ENCODE measurements around the gene IFITM2.

The IFITM2 gene
- 1.9 to 18.1 (median 3.7) reads per million in 17 experiments for total RNA-seq

DNA sequence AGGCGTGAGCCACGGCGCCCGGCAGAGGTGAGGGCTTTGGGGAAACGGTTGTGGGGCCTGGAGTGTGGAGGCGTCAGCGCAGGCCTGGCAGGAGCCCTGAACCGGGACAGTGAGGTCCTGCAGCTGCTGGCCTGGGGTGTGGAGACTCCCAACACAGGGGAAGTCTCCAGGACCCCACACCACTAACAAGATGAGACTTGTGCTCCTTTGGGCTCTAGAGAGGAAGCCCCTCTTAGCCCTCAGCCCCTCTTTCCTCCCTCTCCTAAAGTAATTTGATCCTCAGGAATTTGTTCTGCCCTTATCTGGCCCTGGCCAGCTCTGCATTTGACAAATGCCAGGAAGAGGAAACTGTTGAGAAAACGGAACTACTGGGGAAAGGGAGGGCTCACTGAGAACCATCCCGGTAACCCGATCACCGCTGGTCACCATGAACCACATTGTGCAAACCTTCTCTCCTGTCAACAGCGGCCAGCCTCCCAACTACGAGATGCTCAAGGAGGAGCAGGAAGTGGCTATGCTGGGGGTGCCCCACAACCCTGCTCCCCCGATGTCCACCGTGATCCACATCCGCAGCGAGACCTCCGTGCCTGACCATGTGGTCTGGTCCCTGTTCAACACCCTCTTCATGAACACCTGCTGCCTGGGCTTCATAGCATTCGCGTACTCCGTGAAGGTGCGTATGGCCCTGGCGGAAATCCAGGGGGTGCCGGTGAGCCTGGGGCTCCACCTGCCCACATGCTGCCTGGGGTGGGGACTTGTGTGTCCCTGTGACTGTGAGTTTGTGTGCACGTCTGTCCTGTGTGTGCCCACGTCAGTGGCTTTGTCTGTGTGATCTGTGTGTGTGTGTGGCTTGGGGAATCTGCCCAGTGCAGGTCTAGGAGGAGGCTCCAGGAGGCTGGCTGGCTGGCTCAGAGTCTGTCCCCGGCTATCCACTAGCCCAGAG is at the start of gene IFITM2:
Gene IFITM2 (plus strand): TSS at position 51 of the 943 bp plus-strand sequence. CDS start 377 bp downstream, at position 428.
- peak; percentile 80 to 87 (median 82) for DNase-seq

- no peak for DNase-seq
Observed at GRCh38 chr11:259413-259812, 48.2 kb upstream of the IFITM2 start.

DNA sequence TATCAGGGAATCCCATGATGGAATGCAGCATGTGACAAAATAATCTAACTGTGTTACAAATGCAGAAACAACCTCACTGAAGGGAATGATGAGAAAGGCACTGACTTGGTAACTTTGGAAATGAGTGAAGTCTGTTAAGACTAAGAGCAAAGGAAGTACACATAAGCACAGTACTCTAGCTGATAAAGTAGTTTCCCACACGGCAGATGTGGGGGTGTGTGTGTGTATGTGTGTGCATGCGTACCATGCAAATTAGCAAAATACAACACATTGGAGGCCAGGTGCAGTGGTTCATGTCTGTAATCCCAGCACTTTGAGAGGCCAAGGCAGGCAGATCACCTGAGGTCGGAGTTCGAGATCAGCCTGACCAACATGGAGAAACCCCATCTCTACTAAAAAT is 46.0 kb upstream of the IFITM2 start:
- no peak for DNase-seq

- peak; percentile 20 to 72 (median 58) for DNase-seq
Observed at GRCh38 chr11:266676-267439, 40.8 kb upstream of the IFITM2 start.

GRCh38 chr11:267491-267994 is 40.1 kb upstream of the IFITM2 start:
- DNase-seq = peak; percentile 72 to 87 (median 78)

DNA sequence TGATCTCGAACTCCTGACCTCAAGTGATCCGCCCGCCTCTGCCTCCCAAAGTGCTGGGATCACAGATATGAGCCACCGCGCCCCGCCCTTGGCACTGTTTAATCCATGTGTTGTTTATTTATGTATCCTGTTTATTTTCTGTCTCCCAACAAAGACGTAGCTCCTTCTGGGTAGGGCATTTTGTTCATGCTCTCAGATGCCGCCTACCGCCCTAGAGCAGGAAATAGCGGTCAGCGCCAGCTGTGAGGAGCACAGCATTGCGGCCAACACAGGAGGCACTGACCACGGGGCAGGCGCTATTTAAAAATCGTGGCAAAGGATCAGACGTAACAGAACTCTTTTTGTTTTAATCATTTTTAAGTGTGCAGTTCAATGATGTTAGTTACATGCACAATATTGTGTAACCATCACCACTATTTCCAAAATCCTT is 38.9 kb upstream of the IFITM2 start:
- peak; percentile 92 to 96 (median 92) for DNase-seq

- DNase-seq = peak; percentile 83 to 97 (median 91)
Observed at GRCh38 chr11:269146-269890, 38.3 kb upstream of the IFITM2 start.

GRCh38 chr11:270451-271318 is 36.9 kb upstream of the IFITM2 start:
- no peak for DNase-seq

DNA sequence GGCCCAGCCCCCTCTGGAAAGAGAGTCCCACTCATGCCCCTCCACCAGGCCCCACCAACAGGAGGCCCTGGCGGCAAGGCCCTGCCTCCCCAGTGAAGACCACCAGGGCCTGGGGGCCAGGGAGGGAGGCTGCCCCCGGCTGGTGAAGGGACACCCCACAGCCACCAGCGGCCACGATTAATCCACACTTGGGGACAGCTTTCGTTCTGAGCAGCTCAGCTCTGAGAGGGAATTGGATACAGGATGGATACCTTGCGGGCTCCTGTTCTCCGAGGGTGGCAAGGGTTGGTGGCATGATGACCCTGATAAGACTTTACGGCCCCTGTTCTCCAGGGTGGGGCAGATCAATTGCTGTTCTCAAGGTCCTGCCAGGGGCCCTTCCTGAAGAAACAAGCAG is 36.3 kb upstream of the IFITM2 start:
- DNase-seq = no peak

GRCh38 chr11:272195-272930 is 35.3 kb upstream of the IFITM2 start:
- DNase-seq = no peak

DNA sequence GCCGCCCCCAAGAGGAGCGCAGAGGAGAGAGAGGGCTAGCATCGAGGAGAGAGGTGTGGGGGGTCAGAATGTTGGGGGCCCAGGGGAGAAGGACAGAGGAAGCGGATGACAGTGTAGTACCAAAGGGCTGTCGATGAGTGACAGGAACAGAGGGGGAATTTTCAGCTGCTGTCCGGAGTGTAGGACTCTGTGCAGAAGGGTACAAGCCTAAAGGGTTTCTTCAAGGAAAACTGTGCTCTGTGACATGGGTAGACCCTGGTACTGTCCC is 34.8 kb upstream of the IFITM2 start:
- DNase-seq = no peak

DNA sequence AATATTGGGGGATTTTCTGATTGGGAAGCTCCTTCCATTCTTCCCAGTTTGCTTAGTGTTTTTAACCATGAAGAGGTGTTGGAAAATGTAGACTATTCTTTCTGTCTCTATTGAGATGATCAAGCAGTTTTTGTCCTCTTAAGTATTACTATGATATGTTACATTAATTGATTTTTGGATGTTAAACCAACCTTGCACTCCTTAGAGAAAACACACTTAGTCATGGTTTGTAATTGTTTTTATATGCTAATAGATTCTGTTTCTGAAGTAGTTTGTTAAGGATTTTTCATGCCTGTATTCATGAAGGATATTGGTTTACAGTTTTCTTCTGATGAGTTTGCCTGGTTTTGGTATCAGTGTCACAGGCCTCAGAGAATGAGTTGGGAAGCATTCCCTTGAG is 31.4 kb upstream of the IFITM2 start:
- DNase-seq = no peak

- DNase-seq = no peak
Observed at GRCh38 chr11:278001-278951, 29.3 kb upstream of the IFITM2 start, which contains the start of gene NLRP6. Gene NLRP6 (plus strand): TSS chr11:278407. CDS start chr11:278570, 163 bp downstream.

- DNase-seq = peak in 3 of 4 experiments; percentile 24 to 63 (median 54)
Observed at GRCh38 chr11:279040-279965, 28.3 kb upstream of the IFITM2 start.

DNA sequence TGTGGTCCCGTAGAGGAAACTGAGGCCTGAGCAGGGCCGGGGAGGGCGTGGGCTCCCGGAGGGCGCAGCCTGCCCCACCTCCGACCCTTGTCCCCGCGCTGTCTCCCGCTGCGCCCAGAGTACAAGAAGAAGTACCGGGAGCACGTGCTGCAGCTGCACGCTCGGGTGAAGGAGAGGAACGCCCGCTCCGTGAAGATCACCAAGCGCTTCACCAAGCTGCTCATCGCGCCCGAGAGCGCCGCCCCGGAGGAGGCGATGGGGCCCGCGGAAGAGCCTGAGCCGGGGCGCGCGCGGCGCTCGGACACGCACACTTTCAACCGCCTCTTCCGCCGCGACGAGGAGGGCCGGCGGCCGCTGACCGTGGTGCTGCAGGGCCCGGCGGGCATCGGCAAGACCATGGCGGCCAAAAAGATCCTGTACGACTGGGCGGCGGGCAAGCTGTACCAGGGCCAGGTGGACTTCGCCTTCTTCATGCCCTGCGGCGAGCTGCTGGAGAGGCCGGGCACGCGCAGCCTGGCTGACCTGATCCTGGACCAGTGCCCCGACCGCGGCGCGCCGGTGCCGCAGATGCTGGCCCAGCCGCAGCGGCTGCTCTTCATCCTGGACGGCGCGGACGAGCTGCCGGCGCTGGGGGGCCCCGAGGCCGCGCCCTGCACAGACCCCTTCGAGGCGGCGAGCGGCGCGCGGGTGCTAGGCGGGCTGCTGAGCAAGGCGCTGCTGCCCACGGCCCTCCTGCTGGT is 27.5 kb upstream of the IFITM2 start:
- DNase-seq = peak; percentile 40 to 84 (median 61)

DNA sequence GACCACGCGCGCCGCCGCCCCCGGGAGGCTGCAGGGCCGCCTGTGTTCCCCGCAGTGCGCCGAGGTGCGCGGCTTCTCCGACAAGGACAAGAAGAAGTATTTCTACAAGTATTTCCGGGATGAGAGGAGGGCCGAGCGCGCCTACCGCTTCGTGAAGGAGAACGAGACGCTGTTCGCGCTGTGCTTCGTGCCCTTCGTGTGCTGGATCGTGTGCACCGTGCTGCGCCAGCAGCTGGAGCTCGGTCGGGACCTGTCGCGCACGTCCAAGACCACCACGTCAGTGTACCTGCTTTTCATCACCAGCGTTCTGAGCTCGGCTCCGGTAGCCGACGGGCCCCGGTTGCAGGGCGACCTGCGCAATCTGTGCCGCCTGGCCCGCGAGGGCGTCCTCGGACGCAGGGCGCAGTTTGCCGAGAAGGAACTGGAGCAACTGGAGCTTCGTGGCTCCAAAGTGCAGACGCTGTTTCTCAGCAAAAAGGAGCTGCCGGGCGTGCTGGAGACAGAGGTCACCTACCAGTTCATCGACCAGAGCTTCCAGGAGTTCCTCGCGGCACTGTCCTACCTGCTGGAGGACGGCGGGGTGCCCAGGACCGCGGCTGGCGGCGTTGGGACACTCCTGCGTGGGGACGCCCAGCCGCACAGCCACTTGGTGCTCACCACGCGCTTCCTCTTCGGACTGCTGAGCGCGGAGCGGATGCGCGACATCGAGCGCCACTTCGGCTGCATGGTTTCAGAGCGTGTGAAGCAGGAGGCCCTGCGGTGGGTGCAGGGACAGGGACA is 26.7 kb upstream of the IFITM2 start:
- peak in 3 of 4 experiments; percentile 34 to 58 (median 53) for DNase-seq

Measured in suppressor macrophage (primary cell).